ENCODE results near the gene BATF2.
"Not testable (repeated sequence)": the region's sequence is repeated elsewhere in the genome, so short reads cannot be mapped to it uniquely, and the experiment has no call there.

Gene BATF2

DNA sequence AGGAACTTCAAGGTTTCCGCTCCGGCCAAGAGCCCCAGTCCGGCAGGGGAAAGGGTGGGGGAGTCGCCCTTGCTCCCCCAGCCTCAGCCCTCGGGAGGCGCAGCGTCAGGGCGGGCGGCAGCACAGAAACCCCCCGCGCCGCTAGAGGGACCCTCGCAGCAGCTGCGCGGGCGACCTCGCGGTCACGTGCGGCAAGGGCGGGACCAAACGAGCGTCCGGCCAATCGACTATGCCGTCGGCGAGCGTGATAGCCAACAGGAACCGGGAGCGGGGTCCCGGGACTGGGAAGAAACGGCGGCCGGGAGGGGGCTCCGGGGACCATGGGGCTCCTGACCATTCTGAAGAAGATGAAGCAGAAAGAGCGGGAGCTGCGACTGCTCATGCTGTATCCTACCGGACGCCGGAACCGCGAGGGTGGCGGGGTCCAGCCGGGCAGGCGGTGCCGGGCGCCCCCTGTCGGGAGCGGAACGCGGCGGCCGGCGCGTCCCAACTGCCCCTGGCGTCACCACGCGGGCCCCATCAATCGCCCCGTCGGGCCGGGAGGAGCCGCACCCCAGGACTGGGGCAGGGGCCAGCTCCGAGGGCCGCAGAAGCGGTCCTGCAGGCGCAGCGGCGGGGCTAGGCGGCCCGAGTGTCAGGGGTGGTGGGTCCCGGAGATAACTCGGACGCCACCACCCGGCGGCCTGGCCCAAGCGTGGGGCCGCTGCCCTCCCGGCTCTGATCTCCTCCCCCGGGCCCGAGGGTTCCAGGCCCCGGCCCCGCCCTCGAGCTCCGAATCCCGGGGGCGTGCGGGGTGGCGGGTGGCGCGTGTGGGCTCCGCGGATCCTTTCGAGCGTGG lies 17.3 kb upstream of the BATF2 start, which contains the start of gene ARL2:
TSS of gene ARL2 (plus strand) at position 273 of the 838 bp plus-strand sequence. CDS start at position 321, 48 bp downstream.
- WGBS, result under 1% methylated on average over 96 of the region's 96 CpGs
- Histone ChIP-seq H3K4me3 (ENCODE audit: low read length) (peak within 1 kb of the TSS; percentile 77), H3K9me3 (ENCODE audit: insufficient read depth, low read depth, low read length) (no peaks in the 10 kb centered on the region), H3K36me3 (ENCODE audit: insufficient read depth, low read length) (peaks cover 16% of the 10 kb centered on the region), H3K27me3 (ENCODE audit: insufficient read depth, low read length) (no peaks in the 10 kb centered on the region), H3K4me1 (ENCODE audit: insufficient read depth, low read length) (peaks cover 4% of the 10 kb centered on the region; the same call in 1 of the 2 replicates), H3K9ac (ENCODE audit: low read depth, low read length) (peak within 1 kb of the TSS; percentile 83), H3K27ac (ENCODE audit: low read depth, low read length) (peak within 1 kb of the TSS; percentile 97)

DNA sequence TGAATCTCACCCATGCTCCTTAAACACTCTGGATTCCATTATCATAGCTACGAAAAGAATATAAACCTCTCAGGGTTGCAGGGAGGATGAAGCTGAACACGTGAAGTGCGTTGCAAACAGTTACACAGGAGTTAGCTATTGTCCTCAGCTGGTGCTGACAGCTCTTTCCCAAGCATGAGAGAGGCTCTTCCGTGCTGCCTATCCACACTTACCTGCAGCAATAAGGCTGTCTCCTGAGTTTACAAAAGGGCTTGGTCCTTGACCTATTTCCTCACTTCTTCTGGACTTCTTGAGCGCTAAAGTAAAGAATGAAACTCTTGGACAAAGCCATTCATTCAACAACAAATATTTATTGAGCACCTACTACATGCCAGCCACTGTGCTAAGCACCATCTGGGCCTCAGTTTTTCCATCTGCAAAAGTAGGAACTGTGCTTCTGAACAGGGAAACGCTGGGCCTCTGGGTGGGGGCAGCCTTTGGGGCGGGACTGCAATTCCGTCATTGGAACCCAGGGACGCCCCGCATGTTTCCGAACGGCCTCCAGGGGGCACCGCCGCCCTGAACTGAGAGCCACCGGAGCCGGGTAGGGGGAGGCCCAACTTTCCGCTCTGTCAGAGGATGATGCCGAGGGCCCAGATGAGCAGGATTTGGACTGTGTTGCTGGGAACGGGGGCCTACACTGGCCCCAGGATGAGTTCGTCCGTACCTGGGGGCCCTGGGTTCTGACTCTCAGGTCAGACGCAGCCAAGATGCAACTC lies 16.5 kb upstream of the BATF2 start:
- Histone ChIP-seq H3K9ac (ENCODE audit: low read depth, low read length) (peak overlapping the region; percentile 83), H3K27me3 (ENCODE audit: insufficient read depth, low read length) (no peaks in the 10 kb centered on the region), H3K4me1 (ENCODE audit: insufficient read depth, low read length) (peaks cover 4% of the 10 kb centered on the region; the same call in 1 of the 2 replicates), H3K9me3 (ENCODE audit: insufficient read depth, low read depth, low read length) (no peaks in the 10 kb centered on the region), H3K4me3 (ENCODE audit: low read length) (peak overlapping the region; percentile 77), H3K27ac (ENCODE audit: low read depth, low read length) (peak overlapping the region; percentile 97), H3K36me3 (ENCODE audit: insufficient read depth, low read length) (peaks cover 9% of the 10 kb centered on the region)
- WGBS, result 18% methylated on average over 22 of the region's 22 CpGs

DNA sequence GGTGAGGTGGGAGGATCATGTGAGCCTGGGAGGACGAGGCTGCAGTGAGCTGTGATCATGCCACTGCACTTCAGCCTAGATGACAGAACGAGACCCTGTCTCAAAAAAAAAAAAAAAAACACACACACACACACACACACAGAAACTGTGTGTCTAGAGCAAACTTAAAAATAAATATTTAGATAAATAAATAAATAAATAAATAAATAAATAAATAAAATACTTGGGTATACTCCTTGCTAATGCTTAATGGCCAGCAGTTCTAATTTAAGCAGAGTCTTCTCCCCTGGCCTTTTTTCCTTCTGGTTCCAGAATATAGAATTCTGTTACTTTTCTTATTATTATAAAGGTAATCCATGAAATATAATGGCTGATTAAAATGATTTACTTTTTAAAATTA lies 12.1 kb upstream of the BATF2 start:
- H3K36me3 ChIP-seq (ENCODE audit: insufficient read depth, low read length), result no peaks in the 10 kb centered on the region
- H3K4me1 ChIP-seq (ENCODE audit: insufficient read depth, low read length), result peaks cover 4% of the 10 kb centered on the region; the same call in 1 of the 2 replicates
- H3K4me3 ChIP-seq (ENCODE audit: low read length), result no peak overlapping the region
- WGBS, result 100% methylated on average over 1 of the region's 2 CpGs
- H3K9me3 ChIP-seq (ENCODE audit: insufficient read depth, low read depth, low read length), result no peaks in the 10 kb centered on the region
- H3K27me3 ChIP-seq (ENCODE audit: insufficient read depth, low read length), result no peaks in the 10 kb centered on the region
- no peak overlapping the region for H3K27ac ChIP-seq (ENCODE audit: low read depth, low read length)
- H3K9ac ChIP-seq (ENCODE audit: low read depth, low read length), result no peak overlapping the region

DNA sequence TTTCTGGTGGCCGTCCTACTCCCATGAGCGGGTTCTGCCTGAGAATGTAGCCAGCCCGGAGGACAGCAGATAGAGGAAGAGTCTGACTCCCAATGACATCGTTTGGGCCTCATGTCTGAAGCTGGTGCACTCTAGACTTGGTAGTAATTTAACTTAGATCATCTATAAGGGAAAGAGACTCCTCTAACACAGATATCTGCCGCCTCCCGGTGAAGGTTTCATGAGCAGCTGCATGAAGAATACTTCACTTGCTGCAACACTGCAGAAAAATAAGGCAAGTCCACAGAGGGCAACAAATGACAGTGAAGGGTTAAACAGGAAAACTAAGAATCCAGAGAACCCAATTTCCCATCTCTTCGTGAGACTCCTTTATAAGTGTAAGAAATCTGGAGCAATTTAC lies 11.2 kb upstream of the BATF2 start:
- no peaks in the 10 kb centered on the region for H3K9me3 ChIP-seq (ENCODE audit: insufficient read depth, low read depth, low read length)
- 88% methylated on average over 7 of the region's 7 CpGs for WGBS

DNA sequence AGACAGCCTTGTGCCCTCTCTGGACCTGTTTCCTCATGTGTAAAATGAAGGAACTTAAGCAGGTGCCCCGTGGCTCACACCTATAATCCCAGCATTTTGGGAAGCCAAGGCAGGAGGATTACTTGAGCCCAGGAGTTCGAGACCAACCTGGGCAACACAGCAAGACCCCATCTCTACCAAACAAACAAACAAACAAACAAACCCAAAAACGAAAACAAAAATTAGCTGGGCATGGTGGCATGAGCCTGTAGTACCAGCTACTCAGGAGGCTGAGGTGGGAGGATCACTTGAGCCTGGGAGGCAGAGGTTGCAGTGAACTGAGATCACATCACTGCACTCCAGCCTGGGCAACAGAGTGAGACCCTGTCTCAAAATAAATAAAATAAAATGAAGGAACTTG lies 7.2 kb upstream of the BATF2 start:
- H3K4me3 ChIP-seq (ENCODE audit: low read length); H3K9ac ChIP-seq (ENCODE audit: low read depth, low read length); H3K9me3 ChIP-seq (ENCODE audit: insufficient read depth, low read depth, low read length); H3K36me3 ChIP-seq (ENCODE audit: insufficient read depth, low read length); H3K27me3 ChIP-seq (ENCODE audit: insufficient read depth, low read length); H3K27ac ChIP-seq (ENCODE audit: low read depth, low read length); H3K4me1 ChIP-seq (ENCODE audit: insufficient read depth, low read length): not testable (repeated sequence)
- WGBS, result 74% methylated on average over 3 of the region's 3 CpGs

More for the DNA sequence above, 11.2 kb upstream of the BATF2 start:
- Histone ChIP-seq H3K36me3 (ENCODE audit: insufficient read depth, low read length) (no peaks in the 10 kb centered on the region), H3K27ac (ENCODE audit: low read depth, low read length) (no peak overlapping the region), H3K4me3 (ENCODE audit: low read length) (no peak overlapping the region), H3K27me3 (ENCODE audit: insufficient read depth, low read length) (no peaks in the 10 kb centered on the region), H3K4me1 (ENCODE audit: insufficient read depth, low read length) (peaks cover under 1% of the 10 kb centered on the region; the same call in 1 of the 2 replicates), H3K9ac (ENCODE audit: low read depth, low read length) (no peak overlapping the region)

DNA sequence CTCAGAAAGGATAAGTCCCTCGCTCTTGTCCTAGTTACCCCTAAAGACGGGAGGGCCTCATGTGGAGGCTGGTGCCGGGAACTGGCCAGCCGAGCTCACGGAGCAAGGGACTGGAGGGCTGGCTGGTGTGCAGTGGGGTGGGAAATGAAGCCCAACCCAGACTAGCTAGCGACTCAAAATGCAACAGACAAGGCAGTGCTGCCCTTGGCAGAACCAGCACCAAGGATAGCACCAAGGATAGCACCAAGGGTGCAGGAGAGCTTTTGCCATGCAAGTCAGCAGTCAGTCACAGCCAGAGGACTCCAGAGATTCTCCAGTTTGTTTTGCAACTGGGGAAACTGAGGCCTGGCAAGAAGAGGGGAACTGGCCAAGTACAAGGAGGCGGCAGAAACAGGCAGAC lies 6.5 kb upstream of the BATF2 start:
- H3K9me3 ChIP-seq (ENCODE audit: insufficient read depth, low read depth, low read length), result no peaks in the 10 kb centered on the region
- no peak overlapping the region for H3K27ac ChIP-seq (ENCODE audit: low read depth, low read length)
- 66% methylated on average over 7 of the region's 7 CpGs for WGBS
- H3K4me3 ChIP-seq (ENCODE audit: low read length), result no peak overlapping the region
- no peaks in the 10 kb centered on the region for H3K27me3 ChIP-seq (ENCODE audit: insufficient read depth, low read length)
- no peaks in the 10 kb centered on the region for H3K36me3 ChIP-seq (ENCODE audit: insufficient read depth, low read length)
- H3K9ac ChIP-seq (ENCODE audit: low read depth, low read length), result no peak overlapping the region
- H3K4me1 ChIP-seq (ENCODE audit: insufficient read depth, low read length), result no peaks in the 10 kb centered on the region

DNA sequence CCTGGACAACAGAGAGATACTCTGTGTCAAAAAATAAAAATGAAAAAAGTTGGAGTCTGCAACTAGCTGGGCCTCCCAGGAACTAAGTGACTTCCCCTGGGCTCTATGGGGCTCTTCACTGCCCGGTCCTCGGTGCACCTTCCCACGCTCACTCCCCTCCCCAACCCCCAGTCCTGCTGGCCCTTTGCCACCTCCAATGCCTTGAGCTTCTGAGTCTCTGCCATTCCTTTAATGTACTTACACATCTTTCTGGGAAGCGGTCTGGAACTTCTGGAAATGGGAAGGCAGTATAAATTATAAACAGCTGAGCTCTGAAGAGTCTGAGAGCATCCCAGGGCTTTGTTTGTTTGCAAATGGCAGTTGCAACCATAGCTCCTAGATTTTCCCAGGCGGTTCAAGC lies 5.9 kb upstream of the BATF2 start:
- WGBS, result 87% methylated on average over 5 of the region's 5 CpGs
- Histone ChIP-seq H3K36me3 (ENCODE audit: insufficient read depth, low read length) (no peaks in the 10 kb centered on the region), H3K27me3 (ENCODE audit: insufficient read depth, low read length) (no peaks in the 10 kb centered on the region), H3K27ac (ENCODE audit: low read depth, low read length) (no peak overlapping the region), H3K9me3 (ENCODE audit: insufficient read depth, low read depth, low read length) (no peaks in the 10 kb centered on the region), H3K9ac (ENCODE audit: low read depth, low read length) (no peak overlapping the region), H3K4me3 (ENCODE audit: low read length) (no peak overlapping the region), H3K4me1 (ENCODE audit: insufficient read depth, low read length) (no peaks in the 10 kb centered on the region)

DNA sequence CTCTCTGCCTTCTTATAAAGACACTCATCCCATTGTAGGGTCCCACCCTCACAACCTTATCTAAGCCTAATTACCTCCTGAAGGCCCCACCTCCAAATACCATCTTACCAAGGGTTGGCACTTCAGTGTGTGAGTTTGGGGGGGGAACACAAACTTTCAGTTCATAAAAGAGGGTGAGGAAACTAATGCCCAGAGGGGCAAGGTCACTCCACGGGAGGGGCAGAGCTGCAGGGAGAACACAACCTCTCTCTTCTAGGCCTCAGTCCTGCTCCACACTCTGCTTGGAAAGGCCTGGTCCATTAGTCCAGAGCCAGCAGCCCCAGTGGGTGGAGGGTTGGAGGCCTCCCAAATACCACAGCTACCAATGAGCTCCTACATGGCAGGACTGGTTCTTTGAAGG lies 2.7 kb upstream of the BATF2 start:
- Histone ChIP-seq H3K4me1 (ENCODE audit: insufficient read depth, low read length) (peaks cover 4% of the 10 kb centered on the region; the same call in 1 of the 2 replicates), H3K27ac (ENCODE audit: low read depth, low read length) (no peak overlapping the region), H3K4me3 (ENCODE audit: low read length) (no peak overlapping the region), H3K36me3 (ENCODE audit: insufficient read depth, low read length) (no peaks in the 10 kb centered on the region), H3K9me3 (ENCODE audit: insufficient read depth, low read depth, low read length) (no peaks in the 10 kb centered on the region), H3K9ac (ENCODE audit: low read depth, low read length) (no peak overlapping the region), H3K27me3 (ENCODE audit: insufficient read depth, low read length) (no peaks in the 10 kb centered on the region)
- 73% methylated on average over 1 of the region's 1 CpG for WGBS

DNA sequence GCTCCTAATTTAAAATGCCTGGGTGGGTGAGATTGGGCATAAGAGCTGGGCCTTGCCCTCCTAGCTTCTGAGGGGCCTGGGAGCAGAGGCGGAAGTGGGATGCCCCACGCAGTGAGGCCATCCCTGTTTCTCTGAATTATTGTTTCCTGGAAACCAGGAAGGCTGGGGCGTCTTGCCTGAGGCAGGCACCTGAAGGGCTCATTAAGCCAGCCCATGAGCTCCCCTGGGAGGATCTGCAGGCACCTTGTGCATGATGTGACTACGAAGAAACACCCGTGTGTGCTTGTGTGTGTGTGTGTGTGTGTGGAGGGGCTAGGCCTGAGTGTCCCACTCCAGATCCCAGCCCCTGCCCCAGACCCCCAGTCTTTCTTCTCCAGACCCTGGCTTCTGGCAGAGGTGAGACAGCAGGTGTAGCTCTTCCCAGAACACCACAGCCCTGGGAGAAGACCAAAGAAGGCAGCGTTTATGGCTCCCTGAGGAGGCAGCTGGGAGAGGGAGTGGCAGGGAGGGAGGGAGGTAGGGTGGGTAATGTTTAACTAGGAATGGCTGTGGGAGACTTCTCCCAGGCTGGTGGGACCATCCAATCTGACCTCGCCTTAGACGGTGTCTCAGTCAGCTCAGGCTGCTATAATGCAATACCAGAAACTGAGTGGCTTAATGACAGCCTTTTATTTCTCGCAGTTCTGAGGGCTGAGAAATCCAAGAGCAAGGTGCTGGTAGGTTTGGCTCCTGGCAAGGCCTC lies 2.1 kb upstream of the BATF2 start:
- H3K27ac ChIP-seq (ENCODE audit: low read depth, low read length), result no peak overlapping the region
- H3K27me3 ChIP-seq (ENCODE audit: insufficient read depth, low read length), result no peaks in the 10 kb centered on the region
- peaks cover 4% of the 10 kb centered on the region; the same call in 1 of the 2 replicates for H3K4me1 ChIP-seq (ENCODE audit: insufficient read depth, low read length)
- H3K36me3 ChIP-seq (ENCODE audit: insufficient read depth, low read length), result no peaks in the 10 kb centered on the region
- no peak overlapping the region for H3K9ac ChIP-seq (ENCODE audit: low read depth, low read length)
- WGBS, result 87% methylated on average over 9 of the region's 9 CpGs
- H3K9me3 ChIP-seq (ENCODE audit: insufficient read depth, low read depth, low read length), result no peaks in the 10 kb centered on the region
- H3K4me3 ChIP-seq (ENCODE audit: low read length), result no peak overlapping the region

DNA sequence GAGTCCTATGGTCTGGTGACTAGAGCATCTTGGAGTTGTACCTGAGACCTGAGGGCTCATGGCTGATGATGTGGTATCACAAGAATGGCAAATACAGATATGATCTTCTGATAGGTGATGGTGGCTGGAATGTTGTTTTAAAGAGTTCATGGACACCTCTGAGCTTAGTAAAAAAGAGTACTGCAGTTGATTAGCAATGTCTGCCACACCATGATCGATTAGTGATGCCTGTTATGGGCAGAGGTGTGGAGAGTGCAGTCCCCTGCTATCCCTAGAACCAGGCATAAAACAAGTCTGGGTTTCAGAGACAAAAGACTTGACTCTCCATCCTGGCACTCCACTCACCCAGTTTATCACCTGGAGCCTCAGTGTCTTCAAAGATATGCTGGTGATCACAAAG lies 1.4 kb upstream of the BATF2 start:
- no peak overlapping the region for H3K27ac ChIP-seq (ENCODE audit: low read depth, low read length)
- no peak overlapping the region for H3K9ac ChIP-seq (ENCODE audit: low read depth, low read length)
- H3K27me3 ChIP-seq (ENCODE audit: insufficient read depth, low read length), result no peaks in the 10 kb centered on the region
- no peak overlapping the region for H3K4me3 ChIP-seq (ENCODE audit: low read length)
- no peaks in the 10 kb centered on the region for H3K9me3 ChIP-seq (ENCODE audit: insufficient read depth, low read depth, low read length)
- no peaks in the 10 kb centered on the region for H3K36me3 ChIP-seq (ENCODE audit: insufficient read depth, low read length)
- 75% methylated on average over 1 of the region's 1 CpG for WGBS
- peaks cover 4% of the 10 kb centered on the region; the same call in 1 of the 2 replicates for H3K4me1 ChIP-seq (ENCODE audit: insufficient read depth, low read length)
